OCI-LY7 (cell line): ENCODE results near the gene PFAS.

Experiments
- CTCF ChIP-seq: fragments of 200-600 bp; sonication (generic); conservative IDR thresholded peaks from 2 replicates; pipeline ENCODE4 v1.5.1; 2014; ENCODE audit warnings: mild to moderate bottlenecking, antibody characterized with exemption, low read length, moderate library complexity, mixed read lengths
- EZH2phosphoT487 ChIP-seq: fragments of 200-600 bp; sonication (generic); IDR thresholded peaks from 2 replicates; pipeline ENCODE4 v1.6.1; 2018; ENCODE audit warnings: low read depth, borderline replicate concordance, mild to moderate bottlenecking, mixed run types, antibody characterized with exemption, low read length, moderate library complexity, mixed read lengths

GRCh38 chr17:8254881-8255280, 5.8 kb downstream of the PFAS start:
- TF ChIP-seq CTCF: no peak
- no peak for TF ChIP-seq EZH2phosphoT487
